Measurements from ENCODE around the gene RANBP3. TPM values are rescaled to one million over a fixed set of nuclear protein-coding genes. Genes with fewer than 3 reads are reported as not detected.

Gene RANBP3
- total RNA-seq, 2 experiments from 2014 or later = 74.3 to 87.5 TPM

- Mint-ChIP-seq H3K27ac (no peak overlapping the region), H3K36me3 (ENCODE audit: low read depth) (peaks cover 2% of the 10 kb centered on the region), H3K27me3 (no peaks in the 10 kb centered on the region), H3K4me1 (ENCODE audit: low read depth) (peaks cover 2% of the 10 kb centered on the region), H3K4me3 (no peak overlapping the region), H3K9me3 (no peaks in the 10 kb centered on the region)
- CTCF ChIA-PET = no interaction called here
- TF ChIP-seq, protein P1, sequence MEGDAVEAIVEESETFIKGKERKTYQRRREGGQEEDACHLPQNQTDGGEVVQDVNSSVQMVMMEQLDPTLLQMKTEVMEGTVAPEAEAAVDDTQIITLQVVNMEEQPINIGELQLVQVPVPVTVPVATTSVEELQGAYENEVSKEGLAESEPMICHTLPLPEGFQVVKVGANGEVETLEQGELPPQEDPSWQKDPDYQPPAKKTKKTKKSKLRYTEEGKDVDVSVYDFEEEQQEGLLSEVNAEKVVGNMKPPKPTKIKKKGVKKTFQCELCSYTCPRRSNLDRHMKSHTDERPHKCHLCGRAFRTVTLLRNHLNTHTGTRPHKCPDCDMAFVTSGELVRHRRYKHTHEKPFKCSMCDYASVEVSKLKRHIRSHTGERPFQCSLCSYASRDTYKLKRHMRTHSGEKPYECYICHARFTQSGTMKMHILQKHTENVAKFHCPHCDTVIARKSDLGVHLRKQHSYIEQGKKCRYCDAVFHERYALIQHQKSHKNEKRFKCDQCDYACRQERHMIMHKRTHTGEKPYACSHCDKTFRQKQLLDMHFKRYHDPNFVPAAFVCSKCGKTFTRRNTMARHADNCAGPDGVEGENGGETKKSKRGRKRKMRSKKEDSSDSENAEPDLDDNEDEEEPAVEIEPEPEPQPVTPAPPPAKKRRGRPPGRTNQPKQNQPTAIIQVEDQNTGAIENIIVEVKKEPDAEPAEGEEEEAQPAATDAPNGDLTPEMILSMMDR (IDR thresholded peaks at IDR 0.05) = no peak
- no peak for ATAC-seq
- DNase-seq = no peak
- intact Hi-C loops (cut with micrococcal nuclease) = no loop called here
- POLR2A ChIA-PET = no interaction called here
Observed at GRCh38 chr19:5894704-5895349, 83.1 kb downstream of the RANBP3 start.

DNA sequence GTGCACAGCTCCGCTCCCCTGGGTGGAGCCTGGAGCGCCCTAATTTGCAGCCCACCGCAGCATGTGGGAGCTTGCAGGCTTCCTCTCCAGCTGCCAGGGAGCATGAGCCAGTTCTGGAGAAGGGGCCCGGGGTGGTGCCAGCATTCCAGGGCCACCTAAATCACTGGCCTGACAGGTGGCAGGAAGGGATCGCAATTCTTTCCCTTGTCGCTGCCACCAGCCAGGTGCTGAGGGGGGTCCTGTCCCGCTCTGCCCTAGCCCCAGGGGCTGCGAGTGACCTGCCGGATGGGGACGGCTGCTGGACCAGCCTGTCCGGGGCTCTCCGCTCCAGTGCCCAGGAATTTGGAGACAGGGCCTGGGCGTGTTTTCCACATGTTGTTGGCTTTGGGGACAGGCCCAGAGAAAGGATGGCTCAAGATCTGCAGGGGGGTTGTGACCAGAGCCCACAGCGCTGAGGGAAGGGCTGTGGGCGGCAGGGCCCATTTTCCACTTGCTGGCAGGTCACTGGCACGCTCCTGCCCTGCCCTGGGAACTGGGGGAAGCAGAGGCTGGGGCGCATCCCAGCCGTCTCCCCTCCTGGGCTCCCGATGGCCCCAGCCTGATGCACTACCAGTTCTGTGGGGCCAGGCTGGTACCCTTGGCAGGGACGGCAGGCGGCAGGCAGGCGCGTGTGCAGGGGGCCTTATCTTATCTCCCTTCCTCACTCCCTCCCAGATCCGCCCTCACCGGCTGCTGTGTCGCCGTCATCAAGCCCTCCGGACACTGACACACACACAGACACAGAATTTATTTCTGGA, 83.8 kb downstream of the RANBP3 start:
- Mint-ChIP-seq H3K27me3 (no peaks in the 10 kb centered on the region), H3K4me3 (no peak overlapping the region), H3K9me3 (no peaks in the 10 kb centered on the region), H3K4me1 (ENCODE audit: low read depth) (no peaks in the 10 kb centered on the region), H3K36me3 (ENCODE audit: low read depth) (no peaks in the 10 kb centered on the region), H3K27ac (no peak overlapping the region)
- CTCF ChIA-PET = interaction anchor here (4.1 kb wide), 1 partner anchor 90 kb away, joined by 43 read pairs; the partner anchor contains the start of gene NRTN
- TF ChIP-seq, protein P1 (IDR thresholded peaks at IDR 0.05) = no peak
- no peak for DNase-seq
- intact Hi-C loops (cut with micrococcal nuclease) = no loop called here
- POLR2A ChIA-PET = interaction anchor here (0.8 to 1.3 kb wide), 3 partner anchors 13 to 103 kb away, joined by 3 to 4 read pairs (median 3); partner anchors contain the start of gene DUS3L
- no peak for ATAC-seq

DNA sequence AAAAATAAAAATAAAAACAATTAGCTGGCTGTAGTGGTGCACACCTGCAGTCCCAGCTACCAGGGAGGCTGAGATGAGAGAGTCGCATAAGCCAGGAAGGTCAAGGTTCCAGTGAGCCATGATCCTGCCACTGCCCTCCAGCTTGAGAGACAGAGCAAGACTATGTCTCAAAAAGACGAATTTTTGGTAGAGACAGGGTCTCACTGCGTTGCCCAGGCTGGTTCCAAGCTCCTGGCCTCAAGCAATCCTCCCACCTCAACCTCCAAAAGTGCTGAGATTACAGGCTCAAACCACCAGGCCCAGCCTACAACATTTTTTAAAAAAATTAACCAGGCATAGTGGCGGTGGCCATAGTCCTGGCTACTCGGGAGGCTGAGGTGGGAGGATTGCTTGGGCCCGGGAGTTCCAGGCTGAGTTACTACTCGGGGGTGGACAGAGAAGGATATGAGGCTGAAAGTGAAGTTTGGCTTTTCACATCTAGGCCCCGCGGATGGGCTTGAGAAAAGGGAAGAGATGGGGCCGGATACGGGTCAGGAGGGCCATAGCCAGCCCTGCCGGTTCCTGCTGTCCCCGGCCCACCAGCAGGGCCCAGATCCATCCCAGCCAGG, 84.5 kb downstream of the RANBP3 start:
- no peak overlapping the region for H3K4me3 Mint-ChIP-seq
- H3K27me3 Mint-ChIP-seq = no peaks in the 10 kb centered on the region
- intact Hi-C loops (cut with micrococcal nuclease) = no loop called here
- H3K36me3 Mint-ChIP-seq (ENCODE audit: low read depth) = no peaks in the 10 kb centered on the region
- POLR2A ChIA-PET = interaction anchor here (0.8 to 3.8 kb wide), 4 partner anchors 10 to 102 kb away, joined by 3 to 18 read pairs (median 4); partner anchors contain the start of genes DUS3L, NDUFA11 and VMAC
- CTCF ChIA-PET = interaction anchor here (0.8 to 4.1 kb wide), 5 partner anchors 9 to 96 kb away, joined by 3 to 43 read pairs (median 4); partner anchors contain the start of gene NRTN
- no peak overlapping the region for H3K27ac Mint-ChIP-seq
- no peaks in the 10 kb centered on the region for H3K9me3 Mint-ChIP-seq
- no peak for DNase-seq
- TF ChIP-seq, protein P1 (IDR thresholded peaks at IDR 0.05) = no peak
- no peaks in the 10 kb centered on the region for H3K4me1 Mint-ChIP-seq (ENCODE audit: low read depth)
- ATAC-seq = no peak

DNA sequence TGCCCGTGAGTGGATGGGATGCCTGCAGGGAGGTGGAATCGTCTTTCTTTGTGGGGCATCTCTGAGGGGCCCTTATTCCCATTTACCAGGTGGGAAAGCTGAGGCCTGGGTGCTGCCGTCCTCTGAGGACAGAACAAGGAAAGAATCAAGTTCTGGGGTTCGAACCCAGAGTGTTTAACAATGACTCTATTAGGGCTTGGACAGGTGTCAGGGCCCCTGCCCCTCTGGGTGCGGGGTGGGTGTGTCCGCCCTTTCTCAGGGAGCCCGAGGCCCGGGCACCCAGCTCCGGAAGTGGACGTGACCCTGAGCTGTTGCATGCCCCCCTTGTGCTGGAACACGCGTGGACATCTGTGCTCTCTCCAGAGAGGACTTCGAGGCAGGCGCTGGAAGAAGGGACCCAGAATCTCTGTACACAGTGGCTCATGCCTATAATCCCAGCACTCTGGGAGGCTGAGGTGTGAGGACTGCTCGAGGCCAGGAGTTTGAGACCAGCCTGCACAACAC, 85.1 kb downstream of the RANBP3 start:
- ATAC-seq (no peak), DNase-seq (no peak)
- Mint-ChIP-seq H3K4me1 (ENCODE audit: low read depth) (no peaks in the 10 kb centered on the region), H3K27me3 (no peaks in the 10 kb centered on the region), H3K36me3 (ENCODE audit: low read depth) (no peaks in the 10 kb centered on the region), H3K9me3 (no peaks in the 10 kb centered on the region), H3K4me3 (no peak overlapping the region), H3K27ac (no peak overlapping the region)
- CTCF ChIA-PET = interaction anchor here (0.8 to 4.1 kb wide), 5 partner anchors 8 to 97 kb away, joined by 3 to 43 read pairs (median 4); partner anchors contain the start of gene NRTN
- intact Hi-C loops (cut with micrococcal nuclease) = no loop called here
- POLR2A ChIA-PET = interaction anchor here (0.8 to 3.8 kb wide), 5 partner anchors 11 to 102 kb away, joined by 3 to 18 read pairs (median 4); partner anchors contain the start of genes DUS3L, NDUFA11 and VMAC
- TF ChIP-seq, protein P1 (IDR thresholded peaks at IDR 0.05) = no peak
